K562 (cell line): Measurements from ENCODE around the gene SMIM29. TPM values are rescaled to one million over a fixed set of nuclear protein-coding genes. Genes with fewer than 3 reads are reported as not detected.

Experiments
- CEBPB ChIP-seq: fragments of 450-650 bp; IDR thresholded peaks from 2 replicates; pipeline ENCODE4 v1.6.1; 2016; ENCODE audit warnings: missing genetic modification characterization, missing compliant biosample characterization
- CGGBP1 ChIP-seq: fragments of 250-450 bp; sonication (Bioruptor Pico); IDR thresholded peaks from 2 replicates; pipeline ENCODE4 v1.9.0; 2021; ENCODE audit warnings: mild to moderate bottlenecking
- CUX1 ChIP-seq: fragments of 200-800 bp; sonication (Bioruptor generic); IDR thresholded peaks from 2 replicates; pipeline ENCODE4 v1.6.1; 2016; ENCODE audit warnings: missing genetic modification characterization, missing compliant biosample characterization
- DPF2 ChIP-seq: fragments of 450-650 bp; IDR thresholded peaks from 2 replicates; pipeline ENCODE4 v1.6.1; 2016
- ESRRB ChIP-seq: fragments of 250-450 bp; sonication (Bioruptor Pico); IDR thresholded peaks from 2 replicates; pipeline ENCODE4 v1.5.0; 2020; ENCODE audit warnings: mild to moderate bottlenecking, moderate library complexity, borderline replicate concordance
- ETV1 ChIP-seq: fragments of 450-650 bp; conservative IDR thresholded peaks from 2 replicates; pipeline ENCODE4 v1.6.1; 2016; ENCODE audit warnings: missing genetic modification characterization, control low read depth, low read depth, missing compliant biosample characterization
- FOSL1 ChIP-seq: fragments of 200-800 bp; sonication (Bioruptor generic); conservative IDR thresholded peaks from 2 replicates; pipeline ENCODE4 v1.6.1; 2016; ENCODE audit warnings: missing genetic modification characterization, missing compliant biosample characterization
- PBX2 ChIP-seq, 2 experiments: IDR thresholded peaks in 1 of 2; conservative IDR thresholded peaks in 1 of 2; 2 replicates each; pipeline ENCODE4 v1.6.1; 2016; ENCODE audit warnings: low read depth in 2 of 2, mild to moderate bottlenecking in 1 of 2, missing compliant biosample characterization in 1 of 2, missing genetic modification characterization in 1 of 2, moderate library complexity in 1 of 2
- TCF15 ChIP-seq: fragments of 250-450 bp; sonication (Bioruptor Pico); IDR thresholded peaks from 2 replicates; pipeline ENCODE4 v1.8.0; 2022; ENCODE audit warnings: moderate library complexity, mild to moderate bottlenecking, inconsistent platforms
- ZNF140 ChIP-seq: fragments of 250-450 bp; sonication (Bioruptor Pico); IDR thresholded peaks from 2 replicates; pipeline ENCODE4 v1.8.0; 2021; ENCODE audit warnings: moderate library complexity, mild to moderate bottlenecking, inconsistent platforms
- ZNF449 ChIP-seq: fragments of 250-450 bp; sonication (Bioruptor Pico); IDR thresholded peaks from 2 replicates; pipeline ENCODE4 v1.8.0; 2022; ENCODE audit warnings: moderate library complexity, mild to moderate bottlenecking, inconsistent platforms
- ZNF512 ChIP-seq: IDR thresholded peaks from 2 replicates; pipeline ENCODE4 v1.6.1; 2016; ENCODE audit warnings: missing genetic modification characterization, missing compliant biosample characterization
- ZNF785 ChIP-seq: fragments of 250-450 bp; sonication (Bioruptor Pico); IDR thresholded peaks from 2 replicates; pipeline ENCODE4 v1.4.0; 2020; ENCODE audit warnings: mild to moderate bottlenecking
- polyA plus RNA-seq, 8 experiments: library from polyadenylated mRNA; depleted of rRNA in 4 of 8; stranded (reverse) in 5 of 8; unstranded in 3 of 8; fragments of >200 nt; fragmentation: Nextera tagmentation in 2 of 8; fragmentation: Illumina TruSeq in 1 of 8; extraction: Ambion mirVana in 2 of 8; extraction: Trizol in 1 of 8; gene quantifications; 2 replicates each; pipeline versions ENCODE4 v1.2.1 to v1.2.3, GENCODE V29; 2011 to 2014; ENCODE audit warnings: inconsistent platforms in 1 of 8, missing spikeins in 1 of 8
- total RNA-seq, 7 experiments: library from RNA; depleted of rRNA in 6 of 7; stranded (reverse); fragments of >200 nt in 6 of 7; fragmentation: Illumina TruSeq in 2 of 7; extraction: Trizol in 2 of 7; gene quantifications; 2 replicates each; pipeline versions ENCODE4 v1.2.1 to v1.2.3, GENCODE V29; 2011 to 2021; ENCODE audit warnings: low replicate concordance in 1 of 7

SMIM29 gene
- total and polyA plus RNA-seq, 9 of the 15 experiments (the other 6 are each of a cell fraction or from before 2014, with no cell fraction given), result 6.5 to 36.7 (median 20.9) TPM

GRCh38 chr6:34238585-34239499, 10.0 kb downstream of the SMIM29 start (continued):
- no peak for TF ChIP-seq ZNF449 (CRISPR knock-in tag)
- TF ChIP-seq ZNF512, result peak; percentile 71
- no peak for TF ChIP-seq ZNF140 (CRISPR knock-in tag)
- TF ChIP-seq ESRRB (CRISPR knock-in tag), result no peak
- TF ChIP-seq PBX2 (CRISPR knock-in tag; IDR thresholded peaks at IDR 0.05; ENCODE audit: low read depth), result no peak
- peak; percentile 85 for TF ChIP-seq PBX2 (tag; conservative IDR thresholded peaks at IDR 0.05; ENCODE audit: low read depth)
- TF ChIP-seq TCF15 (CRISPR knock-in tag), result no peak
- TF ChIP-seq CEBPB, result no peak
- TF ChIP-seq ETV1, result no peak
- peak; percentile 79 for TF ChIP-seq FOSL1 (tag)
- TF ChIP-seq ZNF785 (CRISPR knock-in tag), result no peak
- peak; percentile 75 for TF ChIP-seq DPF2
- no peak for TF ChIP-seq CUX1 (CRISPR knock-in tag)
- TF ChIP-seq CGGBP1, result 0 out of 2 replicates have a peak, but pooled peaks have one; percentile 70
